Measurements from ENCODE around the gene DQX1.

Gene DQX1

GRCh38 chr2:74507926-74508520 lies 18.0 kb downstream of the DQX1 start (continued):
- TF ChIP-seq BCL11A (tag by site-specific recombination; IDR thresholded peaks at IDR 0.05; ENCODE audit: low read depth): no peak
- peak; percentile 58 for TF ChIP-seq GLIS2 (tag by site-specific recombination; IDR thresholded peaks at IDR 0.05)
- TF ChIP-seq ZNF280C (tag by site-specific recombination; IDR thresholded peaks at IDR 0.05): no peak
- TF ChIP-seq ZNF184 (tag by site-specific recombination; IDR thresholded peaks at IDR 0.05): 0 out of 2 replicates have a peak, but pooled peaks have one; percentile 18
- TF ChIP-seq ZNF341 (tag by site-specific recombination; IDR thresholded peaks at IDR 0.05; ENCODE audit: low read depth): peak; percentile 36; the same call in 1 of the 2 replicates
- TF ChIP-seq ZNF600 (tag by site-specific recombination; IDR thresholded peaks at IDR 0.05): 0 out of 2 replicates have a peak, but pooled peaks have one; percentile 40
- no peak for TF ChIP-seq ZNF214 (tag by site-specific recombination; IDR thresholded peaks at IDR 0.05; ENCODE audit: borderline replicate concordance)
- TF ChIP-seq ZNF248 (tag by site-specific recombination; IDR thresholded peaks at IDR 0.05): no peak
- TF ChIP-seq ZNF148 (tag by site-specific recombination; IDR thresholded peaks at IDR 0.05; ENCODE audit: borderline replicate concordance): no peak
- TF ChIP-seq SCRT1 (tag by site-specific recombination; IDR thresholded peaks at IDR 0.05; ENCODE audit: borderline replicate concordance): no peak
- TF ChIP-seq KLF7 (tag by site-specific recombination; IDR thresholded peaks at IDR 0.05; ENCODE audit: borderline replicate concordance): no peak
- TF ChIP-seq ZEB2 (tag by site-specific recombination; IDR thresholded peaks at IDR 0.05): peak; percentile 44; the same call in 1 of the 2 replicates
- TF ChIP-seq, protein P1, sequence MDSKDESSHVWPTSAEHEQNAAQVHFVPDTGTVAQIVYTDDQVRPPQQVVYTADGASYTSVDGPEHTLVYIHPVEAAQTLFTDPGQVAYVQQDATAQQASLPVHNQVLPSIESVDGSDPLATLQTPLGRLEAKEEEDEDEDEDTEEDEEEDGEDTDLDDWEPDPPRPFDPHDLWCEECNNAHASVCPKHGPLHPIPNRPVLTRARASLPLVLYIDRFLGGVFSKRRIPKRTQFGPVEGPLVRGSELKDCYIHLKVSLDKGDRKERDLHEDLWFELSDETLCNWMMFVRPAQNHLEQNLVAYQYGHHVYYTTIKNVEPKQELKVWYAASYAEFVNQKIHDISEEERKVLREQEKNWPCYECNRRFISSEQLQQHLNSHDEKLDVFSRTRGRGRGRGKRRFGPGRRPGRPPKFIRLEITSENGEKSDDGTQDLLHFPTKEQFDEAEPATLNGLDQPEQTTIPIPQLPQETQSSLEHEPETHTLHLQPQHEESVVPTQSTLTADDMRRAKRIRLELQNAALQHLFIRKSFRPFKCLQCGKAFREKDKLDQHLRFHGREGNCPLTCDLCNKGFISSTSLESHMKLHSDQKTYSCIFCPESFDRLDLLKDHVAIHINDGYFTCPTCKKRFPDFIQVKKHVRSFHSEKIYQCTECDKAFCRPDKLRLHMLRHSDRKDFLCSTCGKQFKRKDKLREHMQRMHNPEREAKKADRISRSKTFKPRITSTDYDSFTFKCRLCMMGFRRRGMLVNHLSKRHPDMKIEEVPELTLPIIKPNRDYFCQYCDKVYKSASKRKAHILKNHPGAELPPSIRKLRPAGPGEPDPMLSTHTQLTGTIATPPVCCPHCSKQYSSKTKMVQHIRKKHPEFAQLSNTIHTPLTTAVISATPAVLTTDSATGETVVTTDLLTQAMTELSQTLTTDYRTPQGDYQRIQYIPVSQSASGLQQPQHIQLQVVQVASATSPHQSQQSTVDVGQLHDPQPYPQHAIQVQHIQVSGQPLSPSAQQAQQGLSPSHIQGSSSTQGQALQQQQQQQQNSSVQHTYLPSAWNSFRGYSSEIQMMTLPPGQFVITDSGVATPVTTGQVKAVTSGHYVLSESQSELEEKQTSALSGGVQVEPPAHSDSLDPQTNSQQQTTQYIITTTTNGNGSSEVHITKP (tag by site-specific recombination; IDR thresholded peaks at IDR 0.05): peak; percentile 79
- peak; percentile 85 for TF ChIP-seq GLIS1 (tag by site-specific recombination; IDR thresholded peaks at IDR 0.05)
- peak; percentile 20; the same call in 1 of the 2 replicates for TF ChIP-seq ZBTB21 (tag by site-specific recombination; IDR thresholded peaks at IDR 0.05)
- no peak for TF ChIP-seq ZNF114 (tag by site-specific recombination; IDR thresholded peaks at IDR 0.05)
- TF ChIP-seq ZNF335 (tag by site-specific recombination; conservative IDR thresholded peaks at IDR 0.05): peak; percentile 81
- no peak for TF ChIP-seq SALL2 (tag by site-specific recombination; IDR thresholded peaks at IDR 0.05; ENCODE audit: borderline replicate concordance)
- TF ChIP-seq, protein P2, sequence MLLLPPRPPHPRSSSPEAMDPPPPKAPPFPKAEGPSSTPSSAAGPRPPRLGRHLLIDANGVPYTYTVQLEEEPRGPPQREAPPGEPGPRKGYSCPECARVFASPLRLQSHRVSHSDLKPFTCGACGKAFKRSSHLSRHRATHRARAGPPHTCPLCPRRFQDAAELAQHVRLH (tag by site-specific recombination; IDR thresholded peaks at IDR 0.05): 0 out of 2 replicates have a peak, but pooled peaks have one; percentile 9
- peak; percentile 61 for TF ChIP-seq ZNF398 (tag by site-specific recombination; IDR thresholded peaks at IDR 0.05)
- 0 out of 2 replicates have a peak, but pooled peaks have one; percentile 17 for TF ChIP-seq ZNF10 (tag by site-specific recombination; IDR thresholded peaks at IDR 0.05)
- TF ChIP-seq ZNF610 (tag by site-specific recombination; IDR thresholded peaks at IDR 0.05; ENCODE audit: borderline replicate concordance): 0 out of 2 replicates have a peak, but pooled peaks have one; percentile 17
- TF ChIP-seq ZNF660 (tag by site-specific recombination; IDR thresholded peaks at IDR 0.05): 0 out of 2 replicates have a peak, but pooled peaks have one; percentile 24
